Hepatocyte (in vitro differentiated cells): Measurements from ENCODE around the gene TPPP2.

Experiments used
- CTCF ChIP-seq: fragments of 200-600 bp; sonication (generic); IDR thresholded peaks from 2 replicates; pipeline ENCODE4 v1.5.1; 2016; ENCODE audit warnings: antibody characterized with exemption, mild to moderate bottlenecking; ENCODE audit not compliant: poor library complexity
- EZH2 ChIP-seq: fragments of 200-600 bp; sonication (generic); IDR thresholded peaks from 2 replicates; pipeline ENCODE4 v1.6.1; 2016; ENCODE audit warnings: antibody characterized with exemption, mild to moderate bottlenecking, borderline replicate concordance

- TF ChIP-seq EZH2: no peak
- no peak for TF ChIP-seq CTCF
Measured at GRCh38 chr14:21003788-21004346, 26.1 kb upstream of the TPPP2 start.
